GM12873 (cell line): Measurements from ENCODE around the gene PFDN1.

Experiments used
- TF ChIP-seq, protein P1 (sequence below): IDR thresholded peaks from 2 replicates; pipeline ENCODE4 v1.5.1; 2012; ENCODE audit warnings: low read depth, mild to moderate bottlenecking, moderate library complexity, low read length, control low read depth; ENCODE audit not compliant: insufficient read depth; ENCODE audit errors: missing control alignments

PFDN1 gene

DNA sequence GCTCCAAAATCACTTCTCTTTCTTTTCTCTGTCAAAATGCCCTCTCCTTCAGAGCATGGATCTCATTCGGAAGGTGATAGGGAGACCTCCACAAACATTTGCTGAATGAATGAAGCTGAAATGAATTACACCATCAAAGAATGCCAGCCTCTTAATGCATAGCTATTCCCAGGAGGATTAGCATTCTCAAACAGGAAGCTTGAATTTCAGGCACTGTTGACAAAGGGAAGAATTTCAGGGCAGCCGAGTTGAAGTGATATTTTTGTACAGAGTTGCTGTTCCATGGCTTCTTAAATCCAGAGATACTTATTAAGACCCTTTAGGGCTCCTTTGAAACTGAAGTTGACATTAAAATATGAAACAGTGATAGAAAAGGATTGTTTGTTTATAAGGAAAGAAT is 24.7 kb upstream of the PFDN1 start:
- TF ChIP-seq, protein P1, sequence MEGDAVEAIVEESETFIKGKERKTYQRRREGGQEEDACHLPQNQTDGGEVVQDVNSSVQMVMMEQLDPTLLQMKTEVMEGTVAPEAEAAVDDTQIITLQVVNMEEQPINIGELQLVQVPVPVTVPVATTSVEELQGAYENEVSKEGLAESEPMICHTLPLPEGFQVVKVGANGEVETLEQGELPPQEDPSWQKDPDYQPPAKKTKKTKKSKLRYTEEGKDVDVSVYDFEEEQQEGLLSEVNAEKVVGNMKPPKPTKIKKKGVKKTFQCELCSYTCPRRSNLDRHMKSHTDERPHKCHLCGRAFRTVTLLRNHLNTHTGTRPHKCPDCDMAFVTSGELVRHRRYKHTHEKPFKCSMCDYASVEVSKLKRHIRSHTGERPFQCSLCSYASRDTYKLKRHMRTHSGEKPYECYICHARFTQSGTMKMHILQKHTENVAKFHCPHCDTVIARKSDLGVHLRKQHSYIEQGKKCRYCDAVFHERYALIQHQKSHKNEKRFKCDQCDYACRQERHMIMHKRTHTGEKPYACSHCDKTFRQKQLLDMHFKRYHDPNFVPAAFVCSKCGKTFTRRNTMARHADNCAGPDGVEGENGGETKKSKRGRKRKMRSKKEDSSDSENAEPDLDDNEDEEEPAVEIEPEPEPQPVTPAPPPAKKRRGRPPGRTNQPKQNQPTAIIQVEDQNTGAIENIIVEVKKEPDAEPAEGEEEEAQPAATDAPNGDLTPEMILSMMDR = no peak

GRCh38 chr5:140325486-140325885 is 22.6 kb upstream of the PFDN1 start:
- TF ChIP-seq, protein P1 = no peak

DNA sequence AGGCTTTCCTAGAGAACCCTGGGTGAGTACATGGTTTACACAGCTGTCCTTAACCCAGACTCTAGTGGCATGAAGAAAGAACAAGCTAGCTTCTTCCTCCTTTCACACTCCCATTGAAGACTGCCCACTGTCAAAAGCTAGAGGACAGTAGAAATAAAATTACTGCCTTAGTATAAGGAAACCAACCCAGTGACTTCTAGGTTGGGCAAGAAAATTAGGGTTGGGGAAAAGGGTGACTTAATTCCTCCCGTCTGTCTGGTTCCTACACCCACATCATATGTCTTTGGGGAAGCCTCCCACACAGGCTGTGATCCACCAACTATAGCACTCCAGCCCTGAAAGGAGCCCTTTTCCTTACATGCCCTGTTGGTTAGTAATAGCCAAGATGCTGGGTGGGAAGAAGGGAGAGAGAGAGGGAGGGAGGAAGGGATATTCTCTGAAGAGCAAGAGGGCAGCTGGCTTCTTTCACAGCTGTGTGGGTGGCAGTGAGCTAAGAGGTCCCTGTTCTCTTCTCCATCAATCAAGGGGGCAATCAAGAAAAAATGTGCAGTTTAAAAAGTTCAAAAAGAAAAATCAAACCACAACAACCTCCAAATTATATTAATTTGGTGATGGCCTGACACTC is 21.8 kb upstream of the PFDN1 start:
- TF ChIP-seq, protein P1 = no peak

DNA sequence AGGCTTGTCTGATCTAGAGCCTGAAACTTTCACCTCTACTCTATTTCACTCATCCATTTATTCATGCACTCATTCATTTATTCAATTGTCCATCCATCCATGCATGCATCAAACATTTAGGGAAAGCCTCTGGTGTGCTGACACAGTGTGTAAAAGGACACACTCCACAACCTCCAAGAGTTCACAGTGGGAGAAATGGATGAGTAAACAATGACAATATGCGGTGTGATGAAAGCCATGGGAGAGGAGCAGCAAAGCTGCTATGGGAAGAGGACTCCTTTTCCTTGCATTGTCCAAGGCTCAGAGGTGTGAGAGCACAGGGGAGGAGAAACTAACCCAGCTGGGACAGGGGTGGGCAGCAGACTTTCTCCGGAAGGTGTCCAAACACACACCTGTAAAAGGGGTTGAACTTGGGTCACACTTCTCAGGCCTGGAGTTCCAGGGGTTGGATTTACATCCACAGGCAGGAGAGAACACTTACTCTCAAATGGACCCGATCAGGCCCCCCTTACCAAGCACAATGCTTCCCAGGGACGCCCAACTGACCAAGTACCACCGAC is 21.2 kb upstream of the PFDN1 start:
- TF ChIP-seq, protein P1 = no peak

GRCh38 chr5:140322751-140323731 is 20.1 kb upstream of the PFDN1 start:
- TF ChIP-seq, protein P1 = no peak

- TF ChIP-seq, protein P1 = no peak
Observed at GRCh38 chr5:140321796-140322195, 18.9 kb upstream of the PFDN1 start.

DNA sequence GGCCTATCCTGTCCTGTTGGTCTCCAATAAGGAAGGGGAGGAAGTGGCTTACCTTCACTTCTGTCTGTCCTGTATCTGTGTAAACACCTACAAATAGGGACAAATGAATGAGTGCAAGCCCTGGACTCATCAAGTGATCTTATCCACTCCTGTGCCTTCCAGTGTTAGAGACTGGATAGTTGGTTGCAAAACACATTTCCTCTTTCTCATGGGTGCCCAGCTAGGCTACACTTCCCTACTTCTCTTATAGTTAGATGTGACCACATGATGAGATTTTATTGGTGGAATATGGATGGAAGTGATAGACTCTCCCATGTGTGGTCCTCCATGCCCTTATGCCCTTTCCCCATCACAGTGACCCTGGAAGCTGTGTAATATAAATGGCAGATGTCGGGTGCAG is 16.9 kb upstream of the PFDN1 start:
- TF ChIP-seq, protein P1 = no peak
